UCSD-AML1 (cell line): ENCODE results near the gene CACFD1.
A peak's percentile ranks its signal among the peaks of the same experiment; 100 is the strongest.

Experiments used
- DNase-seq: peaks from one replicate; lab custom pipeline; 2025; ENCODE audit not compliant: unreplicated experiment; lab: John Stamatoyannopoulos, UW

Gene CACFD1

GRCh38 chr9:133496861-133497842 lies 37.4 kb downstream of the CACFD1 start:
- no peak for DNase-seq

DNA sequence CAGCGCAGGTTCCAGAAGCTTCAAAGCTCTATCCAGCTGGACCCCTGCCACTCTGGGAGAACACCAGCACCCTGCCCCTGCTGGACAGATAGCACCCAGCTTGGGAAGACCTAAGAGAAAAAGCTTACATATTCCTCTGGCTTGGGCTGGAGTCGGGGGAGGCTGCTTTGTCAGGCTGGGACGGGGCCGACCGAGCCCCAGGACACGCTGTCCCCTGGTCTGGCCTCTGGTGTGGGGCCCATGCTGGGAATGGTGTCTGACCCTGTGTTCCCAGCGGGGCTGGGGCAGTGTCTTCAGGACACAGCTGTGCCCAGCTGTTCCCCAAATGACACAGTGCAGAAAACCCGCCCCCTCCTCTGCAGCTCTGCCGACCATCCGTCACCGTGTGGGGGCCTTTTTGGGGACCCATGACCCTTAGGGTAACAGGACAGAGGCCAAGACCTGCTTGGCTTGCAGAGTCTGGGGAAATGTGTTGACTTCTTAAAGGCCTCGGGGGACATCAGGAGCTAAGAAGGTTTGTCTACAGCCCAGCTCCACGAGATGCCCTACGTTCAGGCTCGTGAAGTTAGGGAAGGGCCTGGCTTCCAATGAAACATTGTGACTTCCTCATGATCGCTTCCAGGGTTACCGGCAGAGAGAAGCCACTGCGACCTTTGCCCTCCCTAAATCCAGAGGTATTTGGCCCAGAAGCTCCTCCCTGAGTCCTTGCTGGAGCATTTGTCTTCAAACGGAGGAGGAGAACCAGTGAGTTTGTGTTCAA lies 39.5 kb downstream of the CACFD1 start:
- DNase-seq, result no peak

DNA sequence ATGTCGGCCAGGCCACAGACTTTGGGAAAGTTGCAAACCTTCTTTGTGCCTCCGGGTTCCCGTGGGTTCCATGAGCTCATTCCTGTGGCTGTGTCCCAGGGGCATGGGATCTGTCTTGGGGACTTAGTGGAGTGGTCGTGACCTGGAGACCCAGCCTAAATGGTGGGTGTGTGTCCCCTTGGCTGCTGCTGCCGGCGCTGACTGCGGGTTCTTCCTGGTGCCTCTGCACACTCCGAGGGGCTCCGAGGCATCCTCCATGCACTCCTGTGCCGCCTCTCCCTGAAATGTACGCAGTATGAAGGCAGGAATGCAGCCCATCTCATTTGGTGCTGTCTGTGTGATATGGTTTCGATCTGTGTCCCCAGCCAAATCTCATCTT lies 40.1 kb downstream of the CACFD1 start:
- no peak for DNase-seq

DNA sequence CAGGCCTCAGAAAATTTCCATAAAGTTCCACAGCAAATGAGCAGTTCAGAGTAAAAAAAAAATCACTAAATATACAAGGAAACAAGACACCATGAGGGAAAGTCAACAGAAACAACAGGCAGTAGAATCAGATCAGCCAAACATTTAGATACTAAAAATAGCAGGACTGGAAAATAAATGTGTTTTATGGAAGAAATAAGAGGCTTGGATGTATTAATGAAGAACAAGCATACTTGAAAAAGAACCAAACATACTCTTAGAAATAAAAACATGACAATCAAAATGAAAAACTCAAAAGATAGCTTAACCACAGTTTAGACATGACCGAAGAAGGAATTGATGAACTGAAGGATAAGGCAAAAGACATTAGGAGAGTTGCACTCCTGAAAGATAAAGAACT lies 42.3 kb downstream of the CACFD1 start:
- no peak for DNase-seq

GRCh38 chr9:133505186-133505830 lies 45.5 kb downstream of the CACFD1 start:
- DNase-seq, result no peak

GRCh38 chr9:133505901-133506652 lies 46.3 kb downstream of the CACFD1 start:
- DNase-seq, result no peak

GRCh38 chr9:133506653-133507038 lies 46.9 kb downstream of the CACFD1 start:
- no peak for DNase-seq

DNA sequence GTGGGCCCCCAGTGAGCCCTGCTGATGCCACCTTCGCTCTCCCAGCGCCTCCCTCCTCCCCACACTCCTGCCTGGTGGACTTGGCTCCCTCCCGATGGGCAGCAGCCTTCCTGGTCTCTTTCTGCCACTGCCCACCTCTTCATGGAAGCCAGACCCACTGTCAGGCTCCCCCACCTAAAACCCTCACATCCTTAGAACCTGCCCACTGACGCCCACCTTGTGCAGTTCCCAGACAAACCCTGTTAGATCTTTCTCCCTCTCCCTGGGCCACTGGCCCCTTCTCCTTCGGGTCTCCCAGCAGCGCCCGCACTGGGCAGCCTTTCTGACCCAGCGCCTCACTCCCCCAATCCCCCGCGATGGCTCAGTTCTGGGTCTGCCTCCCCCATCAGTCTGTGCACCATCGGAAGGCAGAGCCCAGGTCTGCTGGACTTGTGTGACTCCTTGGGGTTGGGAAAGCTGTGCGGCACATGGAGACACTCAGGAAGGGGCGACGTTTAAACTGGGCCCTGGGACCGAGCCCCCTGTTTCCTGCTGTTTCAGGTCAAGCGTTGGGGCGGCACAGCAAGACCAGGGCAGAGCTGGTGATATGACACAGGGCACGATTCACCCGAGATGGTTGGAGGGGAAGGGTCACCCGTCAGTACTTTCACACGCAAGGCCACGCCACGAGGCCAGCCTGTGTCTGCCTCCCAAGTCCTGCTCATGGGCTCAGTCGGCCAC lies 47.6 kb downstream of the CACFD1 start:
- no peak for DNase-seq

GRCh38 chr9:133508046-133508445 lies 48.3 kb downstream of the CACFD1 start:
- DNase-seq, result no peak

DNA sequence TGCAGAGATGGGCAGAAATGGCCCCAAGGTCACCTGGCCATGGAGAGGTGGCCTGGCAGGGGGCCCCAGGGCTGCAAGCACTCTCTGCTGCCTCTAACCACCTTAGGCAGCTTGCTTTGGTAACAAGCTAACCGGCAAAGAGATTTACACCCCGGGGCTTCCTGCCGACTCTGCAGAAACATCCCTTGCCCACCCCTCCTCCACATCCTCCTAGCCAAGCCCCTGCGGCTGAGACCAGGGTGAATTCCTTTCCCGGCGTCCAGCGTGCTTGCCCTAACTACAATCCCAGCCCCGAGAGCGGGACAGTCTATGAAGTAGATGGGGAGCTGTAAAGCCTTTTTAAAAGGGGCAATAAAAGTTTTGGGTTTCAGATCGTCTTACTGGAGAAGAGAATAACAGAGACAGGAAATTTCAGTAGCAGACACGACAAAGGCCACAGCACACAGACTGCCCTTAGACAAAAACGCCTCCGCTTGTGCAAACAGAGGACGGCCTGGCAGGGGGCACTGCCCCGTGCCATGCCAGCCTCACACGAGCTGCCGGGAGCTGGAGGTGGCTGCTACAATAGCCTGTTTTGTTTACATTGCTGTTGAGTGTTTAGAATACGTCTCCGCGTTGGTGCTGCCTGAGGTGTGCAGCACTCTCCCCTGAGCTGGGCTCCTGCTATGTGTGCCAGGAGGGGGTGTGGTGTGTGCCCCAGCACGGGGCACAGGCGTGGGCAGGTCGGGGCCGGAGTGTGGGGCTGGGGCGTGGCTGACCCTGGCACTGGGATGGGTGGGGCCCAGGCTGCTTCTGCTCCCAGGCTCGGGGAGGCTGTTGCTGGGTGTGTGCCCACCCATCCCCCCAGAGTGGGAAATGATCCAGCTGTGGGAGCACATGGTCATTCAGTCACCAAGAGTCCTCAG lies 49.7 kb downstream of the CACFD1 start:
- peak; percentile 29 for DNase-seq

DNA sequence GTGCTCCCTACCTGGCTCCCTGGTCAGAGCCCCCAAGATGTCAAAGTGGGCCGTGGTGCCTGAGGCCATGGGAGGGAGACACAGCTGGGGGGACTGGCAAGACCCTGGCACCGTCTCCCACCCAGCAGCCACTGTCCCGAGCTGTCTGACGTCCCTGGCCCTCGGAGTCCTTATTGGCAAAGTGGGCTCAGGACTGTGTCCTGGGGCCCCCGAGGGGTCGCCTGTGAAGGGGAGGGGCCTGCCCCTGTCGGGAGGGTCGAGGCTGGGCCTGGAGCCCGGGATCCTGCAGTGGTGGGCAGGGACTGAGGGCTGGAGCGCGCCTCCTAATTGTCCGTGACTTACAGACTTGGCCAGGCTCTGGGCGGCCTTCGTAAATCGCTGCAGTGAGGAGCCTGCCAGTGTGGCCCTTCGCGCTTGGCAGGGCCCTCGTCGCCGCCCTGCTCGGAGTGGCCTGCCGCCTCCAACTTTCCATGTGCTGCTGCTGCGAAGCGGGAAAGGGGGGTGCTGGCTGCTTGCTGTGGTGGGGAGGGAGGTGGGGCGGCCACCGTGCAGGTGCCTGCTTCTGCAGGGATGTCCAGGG lies 51.2 kb downstream of the CACFD1 start:
- no peak for DNase-seq

DNA sequence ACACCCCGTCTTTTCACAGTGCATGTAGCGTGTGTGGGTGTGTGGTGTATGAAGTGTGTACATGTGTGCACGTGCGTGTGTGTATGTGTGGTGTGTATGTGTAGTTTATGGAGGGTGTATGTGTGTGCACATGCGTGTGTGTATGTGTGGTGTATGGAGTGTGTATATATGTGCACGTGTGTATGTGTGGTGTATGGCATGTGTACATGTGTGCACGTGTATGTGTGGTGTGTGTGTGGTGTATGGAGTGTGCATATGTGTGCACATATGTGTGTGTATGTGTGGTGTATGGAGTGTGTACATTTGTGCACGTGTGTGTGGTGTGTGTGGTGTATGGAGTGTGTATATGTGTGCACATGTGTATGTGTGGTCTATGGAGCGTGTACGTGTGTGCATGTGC lies 51.8 kb downstream of the CACFD1 start:
- DNase-seq, result no peak

DNA sequence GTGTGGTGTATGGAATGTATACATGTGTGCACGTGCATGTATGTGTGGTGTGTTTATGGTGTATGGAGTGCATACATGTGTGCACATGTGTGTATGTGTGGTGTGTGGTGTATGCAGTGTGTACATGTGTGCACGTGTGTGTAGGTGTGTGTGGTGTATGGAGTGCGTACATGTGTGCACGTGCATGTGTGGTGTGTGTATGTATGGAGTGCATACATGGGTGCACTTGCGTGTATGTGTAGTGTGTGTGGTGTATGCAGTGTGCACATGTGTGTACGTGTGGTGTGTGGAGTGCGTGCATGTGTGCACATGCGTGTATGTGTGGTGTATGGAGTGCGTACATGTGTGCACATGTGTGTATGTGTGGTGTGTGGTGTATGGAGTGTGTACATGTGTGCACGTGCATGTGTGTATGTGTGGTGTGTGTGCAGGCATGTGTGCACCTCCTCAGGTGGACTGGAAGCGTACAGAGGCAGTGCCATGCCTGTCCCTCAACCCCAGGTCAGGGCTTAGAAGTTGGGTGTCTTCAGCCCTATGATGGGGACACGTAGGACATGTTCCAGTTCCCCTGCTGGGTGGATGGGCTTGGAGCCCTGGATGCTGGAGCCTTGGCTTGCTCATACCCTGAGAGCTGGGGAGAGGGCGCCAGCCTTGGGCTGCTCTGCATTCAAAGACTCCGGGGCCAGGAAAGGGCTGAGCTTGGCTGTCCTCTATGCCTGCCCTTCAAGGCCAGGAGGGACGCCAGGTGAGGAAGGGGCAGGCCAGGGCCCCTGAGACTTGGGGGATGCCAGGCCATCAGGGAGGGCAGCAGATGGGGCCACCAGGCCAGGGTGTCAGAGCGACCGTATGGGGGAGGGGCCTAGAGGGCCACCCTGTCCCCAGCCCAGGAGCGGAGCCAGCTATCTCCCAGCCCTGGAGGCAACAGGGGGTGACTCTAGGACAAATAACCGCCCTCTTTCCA lies 52.8 kb downstream of the CACFD1 start:
- no peak for DNase-seq

- DNase-seq, result no peak
Observed at GRCh38 chr9:133513214-133514100, 53.7 kb downstream of the CACFD1 start.

- DNase-seq, result no peak
Observed at GRCh38 chr9:133514460-133515239, 54.9 kb downstream of the CACFD1 start.

DNA sequence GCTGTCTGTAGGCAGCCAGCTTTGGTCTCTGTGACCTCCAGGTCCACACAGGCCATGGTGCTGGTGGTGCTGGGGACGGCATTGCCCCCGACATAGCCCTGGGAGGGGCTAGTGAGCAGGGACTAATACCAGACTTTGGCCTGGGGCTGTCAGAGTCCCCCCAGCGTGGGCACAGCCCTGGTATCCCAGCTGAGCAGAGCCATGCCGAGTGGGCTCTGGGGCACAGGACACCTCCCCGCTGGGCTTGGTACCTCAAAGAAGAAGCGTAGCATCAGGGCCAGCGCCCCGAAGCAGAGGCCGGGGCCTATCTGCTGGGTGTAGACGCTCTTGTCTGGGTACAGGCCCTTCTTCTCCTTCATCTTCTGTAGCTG lies 55.4 kb downstream of the CACFD1 start:
- DNase-seq, result no peak
